ENCODE measurements around the gene FMNL1.

The FMNL1 gene

GRCh38 chr17:45296003-45296832 lies 74.5 kb downstream of the FMNL1 start:
- TF ChIP-seq CTCF (IDR thresholded peaks at IDR 0.05; ENCODE audit: low read depth, low read length, missing control alignments): no peak
- H3K4me3 ChIP-seq (ENCODE audit: low read depth, low read length): no peak overlapping the region
- DNase-seq (ENCODE audit: low read depth): no peak

- H3K4me3 ChIP-seq (ENCODE audit: low read depth, low read length): no peak overlapping the region
- no peak for TF ChIP-seq CTCF (IDR thresholded peaks at IDR 0.05; ENCODE audit: low read depth, low read length, missing control alignments)
- no peak for DNase-seq (ENCODE audit: low read depth)
Observed at GRCh38 chr17:45296833-45297124, 75.1 kb downstream of the FMNL1 start.

Measured in GM12864 (cell line).